Transverse colon (tissue), 4 donors: ENCODE data around the gene PTCD3. TPM values are rescaled to one million over a fixed set of nuclear protein-coding genes. Genes with fewer than 3 reads are reported as not detected.

Experiments
- DNase-seq: peaks from one replicate; pipeline ENCODE4 v3.0.0-alpha.2; 2019
- H3K27ac ChIP-seq, 4 donors: fragments of 200-600 bp; sonication (generic); 2 replicates each; pipeline ENCODE4 v1.5.1; 2016 to 2018; ENCODE audit warnings: inconsistent platforms in 4 of 4
- H3K27me3 ChIP-seq: fragments of 200-600 bp; sonication (generic); 2 replicates; pipeline ENCODE4 v1.5.1; 2017; ENCODE audit warnings: inconsistent platforms
- H3K36me3 ChIP-seq, 4 donors: fragments of 200-600 bp; sonication (generic); 2 replicates each; pipeline ENCODE4 v1.5.1; 2017 to 2019; ENCODE audit warnings: inconsistent platforms in 4 of 4
- H3K4me1 ChIP-seq, 4 donors: fragments of 200-600 bp; sonication (generic); 2 replicates each; pipeline ENCODE4 v1.5.1; 2017 to 2020; ENCODE audit warnings: inconsistent platforms in 4 of 4
- H3K4me3 ChIP-seq, 4 donors: fragments of 200-600 bp; sonication (generic); 1 replicate in 1 of 4; 2 replicates in 3 of 4; pipeline versions ENCODE4 v1.5.1 to v1.6.1; 2017 to 2019; ENCODE audit warnings: inconsistent platforms in 4 of 4
- H3K9me3 ChIP-seq, 2 donors: fragments of 200-600 bp; sonication (generic); 2 replicates each; pipeline ENCODE4 v1.5.1; 2017 to 2019; ENCODE audit warnings: inconsistent platforms in 2 of 2
- CTCF ChIP-seq, 5 experiments: fragments of 200-600 bp in 3 of 5; fragments of 450-650 bp in 2 of 5; sonication (generic) in 3 of 5; IDR thresholded peaks; 1 replicate in 2 of 5; 2 replicates in 3 of 5; pipeline ENCODE4 v1.5.1; 2016 to 2017; ENCODE audit warnings: antibody characterized with exemption in 5 of 5, inconsistent platforms in 3 of 5, mild to moderate bottlenecking in 2 of 5, moderate library complexity in 1 of 5
- EP300 ChIP-seq: sonication (generic); formaldehyde crosslinking; IDR thresholded peaks from one replicate; pipeline ENCODE4 v1.6.1; 2017; ENCODE audit warnings: antibody characterized with exemption, low read depth
- POLR2A ChIP-seq: fragments of 450-650 bp; IDR thresholded peaks from one replicate; pipeline ENCODE4 v1.6.1; 2016; ENCODE audit warnings: antibody characterized with exemption, mild to moderate bottlenecking, moderate library complexity
- POLR2AphosphoS5 ChIP-seq, 3 donors: sonication (generic); formaldehyde crosslinking; IDR thresholded peaks; one replicate each; pipeline ENCODE4 v1.6.1; 2016; ENCODE audit warnings: antibody characterized with exemption in 3 of 3
- WGBS, 2 donors: methylation state at CpG; one replicate each; pipeline ENCODE4 v1.1.5; 2018; ENCODE audit warnings: low coverage in 1 of 2; 5-methylcytosine and 5-hydroxymethylcytosine counted together
- in situ Hi-C, 4 donors: fragments of 200-750 bp; cut with MboI; loops; one replicate each; pipeline versions ENCODE4 v1.15.0 to v1.15.1; 2017; ENCODE audit warnings: low sequenced_read_pairs in 3 of 4, low pct_ligation_motif_present in 1 of 4, low pct_unique_long_range_greater_than_20kb in 1 of 4
- intact Hi-C: fragments of 100-400 bp; cut with DNase I; formaldehyde crosslinking; loops from one replicate; pipeline ENCODE4 v1.15.1; 2023; ENCODE audit warnings: low total_unique reads
- total RNA-seq, 4 donors: library from RNA; depleted of rRNA; stranded (reverse); fragments of >200 nt; gene quantifications; one replicate each; pipeline ENCODE4 v1.1.0, GENCODE V29; 2016

PTCD3 gene
- total RNA-seq, 4 donors from 2014 or later: 67.7 to 189 (median 83.0) TPM

- Histone ChIP-seq H3K9me3 (no peaks in the 10 kb centered on the region), H3K4me1 (peaks cover 10 to 20% (median 14%) of the 10 kb centered on the region in 4 donors), H3K4me3 (no peak overlapping the region), H3K27me3 (no peaks in the 10 kb centered on the region), H3K27ac (no peak overlapping the region), H3K36me3 (peaks cover 0 to 15% (median 2%) of the 10 kb centered on the region in 4 donors)
- intact Hi-C loops: loop anchor here (10.0 kb wide), 1 partner anchor 191 kb away; the partner anchor contains the start of gene ST3GAL5
- DNase-seq: no peak
- 94 to 100% methylated on average over 4 to 5 of the region's 5 CpGs for WGBS, 2 donors
- in situ Hi-C loops: loop anchor here (5.0 to 25.0 kb wide), 5 partner anchors 191 to 439 kb away; partner anchors contain the start of gene ST3GAL5 (in 2 of the 4)
- no peak for TF ChIP-seq POLR2A
- no peak for TF ChIP-seq POLR2AphosphoS5 (IDR thresholded peaks at IDR 0.05)
- no peak for TF ChIP-seq EP300
- TF ChIP-seq CTCF (IDR thresholded peaks at IDR 0.05): no peak
Observed at GRCh38 chr2:86075886-86076285, 30.1 kb upstream of the PTCD3 start.

- no peaks in the 10 kb centered on the region for H3K9me3 ChIP-seq
- H3K4me3 ChIP-seq: no peak overlapping the region
- no peak for TF ChIP-seq EP300
- peak; percentile 24 to 44 (median 27) for TF ChIP-seq CTCF (IDR thresholded peaks at IDR 0.05)
- in situ Hi-C loops: loop anchor here (5.0 to 25.0 kb wide), 5 partner anchors 194 to 442 kb away; partner anchors contain the start of gene ST3GAL5 (in 2 of the 4)
- H3K27ac ChIP-seq: no peak overlapping the region
- intact Hi-C loops: loop anchor here (2.0 to 10.0 kb wide), 2 partner anchors 194 to 252 kb away; partner anchors contain the start of gene ST3GAL5
- 59 to 77% methylated on average over 7 of the region's 7 CpGs for WGBS, 2 donors
- H3K27me3 ChIP-seq: no peaks in the 10 kb centered on the region
- peak; percentile 44 for DNase-seq
- peaks cover 0 to 8% (median 3%) of the 10 kb centered on the region in 4 donors for H3K36me3 ChIP-seq
- peaks cover 4 to 14% (median 11%) of the 10 kb centered on the region in 4 donors for H3K4me1 ChIP-seq
Observed at GRCh38 chr2:86078774-86079545, 27.1 kb upstream of the PTCD3 start.

DNA sequence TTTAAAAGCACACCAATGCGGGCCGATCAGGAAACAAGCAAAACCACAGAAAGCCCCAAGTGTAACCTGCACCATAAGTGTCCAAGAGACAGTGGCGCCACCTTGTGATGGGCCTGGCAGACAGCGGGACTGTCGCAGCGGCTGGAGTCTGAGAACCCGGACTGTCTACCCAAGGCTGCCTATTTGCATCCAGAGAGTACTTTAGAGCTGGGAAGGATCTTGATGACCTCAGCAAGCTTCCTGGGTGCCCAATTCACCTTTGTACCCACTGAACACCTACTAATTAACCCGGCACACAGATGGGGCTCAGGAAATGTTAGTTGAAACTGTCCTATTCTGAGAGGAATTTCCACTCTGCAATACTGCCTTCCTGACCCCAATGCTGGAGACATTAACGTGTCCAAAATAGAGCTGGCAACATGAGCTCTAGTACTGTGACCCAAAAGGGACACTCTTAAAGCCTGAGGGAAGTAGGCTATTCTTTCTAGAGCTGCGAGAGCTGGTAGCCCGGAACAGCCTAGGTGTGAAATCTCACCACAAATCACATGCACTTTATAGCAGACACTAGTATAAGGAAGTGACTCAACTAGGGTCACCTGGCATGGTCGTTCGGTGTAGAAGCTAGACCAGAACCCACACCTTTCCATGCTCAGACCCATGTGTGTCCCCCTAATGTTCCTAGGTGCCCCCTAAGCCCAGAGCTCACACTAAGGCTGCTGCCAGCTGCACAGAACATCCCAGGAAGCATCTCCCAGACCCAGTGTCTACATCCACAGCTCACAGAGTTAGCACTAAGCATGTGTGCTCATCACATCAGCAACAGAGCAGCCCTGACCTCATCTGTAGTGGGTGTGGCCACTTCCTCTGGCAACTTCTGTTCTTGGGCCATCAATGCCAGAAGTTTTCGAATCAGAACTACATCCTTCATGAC is 25.8 kb upstream of the PTCD3 start:
- Histone ChIP-seq H3K4me1 (peaks cover 4 to 14% (median 11%) of the 10 kb centered on the region in 4 donors), H3K36me3 (peaks cover 0 to 6% (median 3%) of the 10 kb centered on the region in 4 donors), H3K27ac (peak overlapping the region; percentile 13 to 49 (median 41)), H3K4me3 (no peak overlapping the region), H3K27me3 (no peaks in the 10 kb centered on the region), H3K9me3 (no peaks in the 10 kb centered on the region)
- 22 to 60% methylated on average over 2 to 11 of the region's 14 CpGs for WGBS, 2 donors
- peak; percentile 91 for DNase-seq
- TF ChIP-seq EP300: no peak
- peak; percentile 69 to 87 (median 78) for TF ChIP-seq CTCF (IDR thresholded peaks at IDR 0.05)
- TF ChIP-seq POLR2A: peak; percentile 10
- no peak for TF ChIP-seq POLR2AphosphoS5 (IDR thresholded peaks at IDR 0.05)
- intact Hi-C loops: loop anchor here (2.0 to 10.0 kb wide), 2 partner anchors 195 to 253 kb away; partner anchors contain the start of gene ST3GAL5
- in situ Hi-C loops: loop anchor here (5.0 to 25.0 kb wide), 5 partner anchors 195 to 443 kb away; partner anchors contain the start of gene ST3GAL5 (in 2 of the 4)
